ENCODE measurements around the gene TTLL11. TPM values are rescaled to one million over a fixed set of nuclear protein-coding genes. Genes with fewer than 3 reads are reported as not detected.

Gene TTLL11
- total RNA-seq, 1 experiment from 2014 or later, result 1.5 TPM

GRCh38 chr9:121939643-121940042 lies 153.5 kb downstream of the TTLL11 start:
- H3K4me1 Mint-ChIP-seq, result peaks cover 3 to 6% of the 10 kb centered on the region in 2 experiments; a peak in 3 of 4 replicates
- H3K14ac ChIP-seq (ENCODE audit: insufficient read depth, low read length), result no peak overlapping the region
- H3K27ac Mint-ChIP-seq, result no peak overlapping the region
- no peak overlapping the region for H2BK15ac ChIP-seq (ENCODE audit: low read depth, low read length)
- no peaks in the 10 kb centered on the region for H4K20me1 ChIP-seq (ENCODE audit: control insufficient read depth, insufficient read depth, insufficient read length)
- no peak overlapping the region for H3K4me3 Mint-ChIP-seq
- no peak overlapping the region for H4K5ac ChIP-seq (ENCODE audit: insufficient read length, low read depth, low read length)
- H3K27me3 Mint-ChIP-seq (ENCODE audit: low read depth), result no peaks in the 10 kb centered on the region
- H3K23ac ChIP-seq (ENCODE audit: insufficient read length, low read depth, low read length), result no peak overlapping the region
- H4K8ac ChIP-seq (replicated peaks; ENCODE audit: insufficient read length, low read depth, low read length), result no peak overlapping the region
- no peaks in the 10 kb centered on the region for H3K9me3 ChIP-seq (ENCODE audit: control insufficient read depth, low read depth, low read length)
- H3K79me2 ChIP-seq (ENCODE audit: insufficient read depth, low read length), result no peaks in the 10 kb centered on the region
- no peak overlapping the region for H2AFZ ChIP-seq (ENCODE audit: low read length)
- no peaks in the 10 kb centered on the region for H3K79me1 ChIP-seq (ENCODE audit: insufficient read depth, low read depth, low read length, poor library complexity, severe bottlenecking)
- H3K56ac ChIP-seq (ENCODE audit: insufficient read length, low read depth, low read length), result no peak overlapping the region
- H3K23me2 ChIP-seq (ENCODE audit: insufficient read length, low read depth, low read length, poor library complexity, severe bottlenecking), result no peaks in the 10 kb centered on the region
- H3T11ph ChIP-seq (ENCODE audit: low read length), result no peak overlapping the region
- H3K27ac ChIP-seq (ENCODE audit: insufficient read length, low read depth, low read length), result no peak overlapping the region
- no peak overlapping the region for H2AK5ac ChIP-seq (ENCODE audit: insufficient read length, low read length)
- H3K18ac ChIP-seq (ENCODE audit: insufficient read length, low read depth, low read length), result no peak overlapping the region
- no peaks in the 10 kb centered on the region for H3K27me3 ChIP-seq (ENCODE audit: insufficient read depth, low read length)
- no peak overlapping the region for H2BK12ac ChIP-seq (ENCODE audit: insufficient read length, low read depth, low read length)
- no peaks in the 10 kb centered on the region for H3K36me3 Mint-ChIP-seq (ENCODE audit: insufficient read depth in 1 of 3, low read depth in 3 of 3)
- no peak overlapping the region for H2BK20ac ChIP-seq (ENCODE audit: low read depth, low read length, poor library complexity, severe bottlenecking)
- H3K4me1 ChIP-seq (ENCODE audit: insufficient read depth, low read length), result peaks cover 2% of the 10 kb centered on the region; the same call in 1 of the 2 replicates
- no peak for DNase-seq
- no peak for TF ChIP-seq CTCF (conservative IDR thresholded peaks at IDR 0.05)
- H3K9me3 Mint-ChIP-seq, result no peaks in the 10 kb centered on the region
- no CpG with 5 or more reads among the region's 10 CpGs for WGBS (ENCODE audit: extremely low coverage, insufficient read length, low lambda C conversion rate)
- H4K91ac ChIP-seq (ENCODE audit: insufficient read length, low read depth, low read length), result no peak overlapping the region
- H3K4ac ChIP-seq (ENCODE audit: low read depth, low read length), result no peak overlapping the region
- H3K9ac ChIP-seq (ENCODE audit: extremely low read depth, insufficient read length, low read length), result no peak overlapping the region
- no peak overlapping the region for H2BK5ac ChIP-seq (ENCODE audit: insufficient read length, low read length)
- H2BK120ac ChIP-seq (ENCODE audit: low read depth, low read length, poor library complexity, severe bottlenecking), result no peak overlapping the region
- H3K4me2 ChIP-seq (ENCODE audit: insufficient read depth, insufficient read length, low read length), result no peak overlapping the region

Measured in H9 (cell line).